MCF 10A (cell line): ENCODE measurements around the gene LAMB4. TPM values are rescaled to one million over a fixed set of nuclear protein-coding genes. Genes with fewer than 3 reads are reported as not detected.

Experiments used
- BruUV-seq: library from RNA; stranded (reverse); fragments of 400-500 nt; replicated peaks from 2 replicates; lab custom pipeline; 2021; lab: Mats Ljungman, UMichigan
- CTCF ChIA-PET: fragments of 300-600 bp; sonication (Branson Sonifier 250); formaldehyde crosslinking; extraction: SDS; loops from one replicate; lab custom pipeline; 2021; ENCODE audit warnings: antibody characterized with exemption, inconsistent platforms; lab: Yijun Ruan, JAX
- POLR2A ChIA-PET: fragments of 300-600, 350-650 bp; sonication (Branson Sonifier 250); formaldehyde crosslinking; extraction: SDS; loops from one replicate; lab custom pipeline; 2020; ENCODE audit warnings: antibody characterized with exemption, inconsistent platforms; lab: Yijun Ruan, JAX
- DNase-seq: peaks from one replicate; pipeline ENCODE4 v3.0.0-alpha.2; 2018; ENCODE audit not compliant: unreplicated experiment
- H3K27ac Mint-ChIP-seq: one replicate; pipeline ENCODE4 v1.8.0; 2022; ENCODE audit warnings: mild to moderate bottlenecking, low read depth, mixed read lengths; ENCODE audit not compliant: unreplicated experiment
- H3K27me3 Mint-ChIP-seq: one replicate; pipeline ENCODE4 v1.8.0; 2022; ENCODE audit warnings: mixed read lengths; ENCODE audit not compliant: insufficient read depth, unreplicated experiment
- H3K36me3 Mint-ChIP-seq: one replicate; pipeline ENCODE4 v1.8.0; 2022; ENCODE audit warnings: mild to moderate bottlenecking, moderate library complexity, mixed read lengths; ENCODE audit not compliant: insufficient read depth, unreplicated experiment
- H3K4me1 Mint-ChIP-seq: one replicate; pipeline ENCODE4 v1.8.0; 2022; ENCODE audit warnings: mixed read lengths; ENCODE audit not compliant: insufficient read depth, unreplicated experiment
- H3K4me3 Mint-ChIP-seq: one replicate; pipeline ENCODE4 v1.8.0; 2022; ENCODE audit warnings: mild to moderate bottlenecking, moderate library complexity, mixed read lengths; ENCODE audit not compliant: unreplicated experiment
- H3K9me3 Mint-ChIP-seq: one replicate; pipeline ENCODE4 v1.8.0; 2022; ENCODE audit warnings: mixed read lengths; ENCODE audit not compliant: unreplicated experiment
- intact Hi-C: fragments of 100-400 bp; cut with micrococcal nuclease; formaldehyde crosslinking; loops from 2 replicates; pipeline ENCODE4 v1.14.1; 2022
- total RNA-seq: library from RNA; stranded (reverse); gene quantifications from 2 replicates; pipeline ENCODE4 v1.2.3, GENCODE V29; 2022
- TF ChIP-seq, protein P1 (sequence below): fragments of 200-600 bp; IDR thresholded peaks from one replicate; pipeline ENCODE4 v1.8.0; 2022; ENCODE audit warnings: antibody characterized with exemption, mild to moderate bottlenecking; ENCODE audit not compliant: unreplicated experiment

Gene LAMB4
- total RNA-seq, 1 experiment from 2014 or later: 0.35 TPM

DNA sequence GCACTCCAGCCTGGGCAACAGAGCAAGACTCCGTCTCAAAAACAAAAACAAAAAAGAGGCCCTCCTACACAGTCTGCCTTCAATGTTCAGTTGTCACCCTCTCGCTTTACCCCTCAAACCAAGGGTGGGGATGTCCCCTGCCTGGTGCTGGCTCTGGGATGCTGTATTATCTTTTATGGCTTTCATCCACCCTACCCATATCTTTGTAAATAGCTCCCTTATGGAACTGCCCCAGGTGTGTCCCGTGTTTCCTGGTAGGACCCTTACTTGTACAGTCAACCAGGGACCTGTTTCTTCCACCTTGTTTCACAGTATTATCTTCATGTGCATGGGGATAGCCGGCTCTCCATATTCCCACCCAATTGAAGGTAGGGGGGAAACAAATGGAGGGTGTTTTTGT lies 111.5 kb downstream of the LAMB4 start:
- intact Hi-C loops: loop anchor here (10.0 kb wide), 1 partner anchor 124 kb away; the partner anchor contains the start of gene DLD
- Mint-ChIP-seq H3K27ac (no peak overlapping the region), H3K27me3 (no peaks in the 10 kb centered on the region), H3K36me3 (no peaks in the 10 kb centered on the region), H3K9me3 (no peaks in the 10 kb centered on the region), H3K4me1 (peaks cover 11% of the 10 kb centered on the region), H3K4me3 (no peak overlapping the region)
- TF ChIP-seq, protein P1, sequence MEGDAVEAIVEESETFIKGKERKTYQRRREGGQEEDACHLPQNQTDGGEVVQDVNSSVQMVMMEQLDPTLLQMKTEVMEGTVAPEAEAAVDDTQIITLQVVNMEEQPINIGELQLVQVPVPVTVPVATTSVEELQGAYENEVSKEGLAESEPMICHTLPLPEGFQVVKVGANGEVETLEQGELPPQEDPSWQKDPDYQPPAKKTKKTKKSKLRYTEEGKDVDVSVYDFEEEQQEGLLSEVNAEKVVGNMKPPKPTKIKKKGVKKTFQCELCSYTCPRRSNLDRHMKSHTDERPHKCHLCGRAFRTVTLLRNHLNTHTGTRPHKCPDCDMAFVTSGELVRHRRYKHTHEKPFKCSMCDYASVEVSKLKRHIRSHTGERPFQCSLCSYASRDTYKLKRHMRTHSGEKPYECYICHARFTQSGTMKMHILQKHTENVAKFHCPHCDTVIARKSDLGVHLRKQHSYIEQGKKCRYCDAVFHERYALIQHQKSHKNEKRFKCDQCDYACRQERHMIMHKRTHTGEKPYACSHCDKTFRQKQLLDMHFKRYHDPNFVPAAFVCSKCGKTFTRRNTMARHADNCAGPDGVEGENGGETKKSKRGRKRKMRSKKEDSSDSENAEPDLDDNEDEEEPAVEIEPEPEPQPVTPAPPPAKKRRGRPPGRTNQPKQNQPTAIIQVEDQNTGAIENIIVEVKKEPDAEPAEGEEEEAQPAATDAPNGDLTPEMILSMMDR: no peak
- no TSS peak for BruUV-seq
- DNase-seq: no peak
- ChIA-PET CTCF (no interaction called here), POLR2A (interaction anchor here (0.6 to 5.0 kb wide), 2 partner anchors 15 to 36 kb away, joined by 4 to 52 read pairs; partner anchors contain the start of gene LAMB1)

DNA sequence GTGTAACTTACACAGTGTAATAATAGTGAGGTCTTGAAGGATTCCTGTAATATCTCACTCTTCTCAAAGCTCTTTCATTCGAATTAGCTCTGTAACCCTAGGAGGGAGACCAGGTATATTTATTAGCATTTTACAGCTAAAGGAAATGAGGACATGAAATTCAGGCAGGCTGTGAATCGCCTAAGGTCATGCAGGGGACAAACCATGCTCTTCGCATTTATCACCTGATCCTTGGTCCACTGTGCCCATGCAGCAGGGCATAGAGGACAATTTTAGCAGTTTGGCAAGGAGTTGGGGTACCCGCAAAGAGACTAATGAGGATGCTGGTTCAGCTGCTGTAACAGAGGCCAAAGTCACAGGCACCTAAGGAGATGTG lies 112.4 kb downstream of the LAMB4 start:
- no peak overlapping the region for H3K4me3 Mint-ChIP-seq
- TF ChIP-seq, protein P1: no peak
- no peaks in the 10 kb centered on the region for H3K27me3 Mint-ChIP-seq
- no peak for DNase-seq
- no peaks in the 10 kb centered on the region for H3K9me3 Mint-ChIP-seq
- H3K4me1 Mint-ChIP-seq: peaks cover 11% of the 10 kb centered on the region
- no peak overlapping the region for H3K27ac Mint-ChIP-seq
- BruUV-seq: no TSS peak
- H3K36me3 Mint-ChIP-seq: no peaks in the 10 kb centered on the region
- intact Hi-C loops: loop anchor here (10.0 kb wide), 1 partner anchor 123 kb away; the partner anchor contains the start of gene DLD
- ChIA-PET POLR2A (interaction anchor here (1.1 to 5.0 kb wide), 5 partner anchors 14 to 62 kb away, joined by 5 to 52 read pairs (median 18); partner anchors contain the start of gene LAMB1), CTCF (interaction anchor here (0.6 to 2.2 kb wide), 10 partner anchors 16 to 128 kb away, joined by 3 to 15 read pairs (median 6); no protein-coding TSS in a partner anchor)

DNA sequence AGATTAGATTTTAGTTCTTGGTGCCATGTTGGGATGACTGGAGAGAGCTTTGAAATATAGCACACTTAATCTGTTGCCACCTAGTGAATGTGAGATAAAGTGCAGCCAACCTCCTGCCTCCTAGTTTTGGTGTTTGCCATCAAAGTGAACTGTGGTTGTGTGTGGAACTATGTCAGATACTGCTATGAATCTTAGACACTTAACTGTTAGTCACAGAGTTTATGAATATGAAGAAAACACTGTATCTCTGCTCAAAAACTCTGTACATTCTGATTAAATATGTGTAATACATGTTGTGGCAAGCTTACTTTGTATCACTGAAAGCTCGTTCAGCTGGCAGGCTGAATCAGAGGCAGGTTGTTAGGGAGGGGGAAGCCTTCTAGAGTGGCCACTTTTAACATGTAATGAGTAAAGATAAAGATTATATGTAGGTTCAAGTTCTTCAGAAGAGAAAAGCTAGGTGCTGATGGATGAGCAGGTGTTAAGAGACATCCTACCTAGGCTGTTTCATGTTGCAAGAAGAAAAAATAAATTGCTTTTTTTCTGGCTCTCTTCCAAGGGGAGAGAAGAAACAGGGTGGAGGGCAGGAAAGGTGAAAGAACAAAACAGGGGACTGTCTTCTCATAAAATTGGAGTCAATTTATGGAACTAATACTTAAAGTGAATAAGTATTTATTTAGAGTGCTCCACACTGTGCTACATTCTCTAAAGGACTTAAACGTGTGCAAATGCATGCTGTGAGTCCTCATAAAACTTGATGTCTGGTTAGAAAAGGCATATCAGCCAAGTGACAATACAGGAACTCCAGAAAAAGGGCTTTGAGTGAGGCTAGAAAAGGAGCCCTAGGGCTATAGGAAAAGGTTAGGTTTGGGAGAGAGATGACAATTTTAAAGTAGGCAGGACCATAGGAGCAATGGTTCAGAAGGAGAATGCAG lies 113.1 kb downstream of the LAMB4 start:
- Mint-ChIP-seq H3K4me1 (peaks cover 11% of the 10 kb centered on the region), H3K27me3 (no peaks in the 10 kb centered on the region), H3K27ac (no peak overlapping the region), H3K4me3 (no peak overlapping the region), H3K36me3 (no peaks in the 10 kb centered on the region), H3K9me3 (no peaks in the 10 kb centered on the region)
- POLR2A ChIA-PET: interaction anchor here (0.7 to 5.0 kb wide), 16 partner anchors 7 to 94 kb away, joined by 3 to 52 read pairs (median 4); partner anchors contain the start of gene LAMB1
- TF ChIP-seq, protein P1: peak; percentile 40
- CTCF ChIA-PET: interaction anchor here (0.5 to 2.3 kb wide), 39 partner anchors 8 to 136 kb away, joined by 3 to 23 read pairs (median 4); partner anchors contain the start of genes DLD and LAMB1
- intact Hi-C loops: loop anchor here (10.0 kb wide), 1 partner anchor 122 kb away; the partner anchor contains the start of gene DLD
- no TSS peak for BruUV-seq
- peak; percentile 65 for DNase-seq
